HUES6 (cell line): ENCODE data around the gene MUL1.
A peak's percentile ranks its signal among the peaks of the same experiment; 100 is the strongest.

Experiments used
- H3K27ac ChIP-seq: 2 replicates; pipeline ENCODE4 v1.7.0; 2013; ENCODE audit warnings: low read depth, mild to moderate bottlenecking, low read length, inconsistent platforms
- H3K27me3 ChIP-seq: 2 replicates; pipeline ENCODE4 v1.6.1; 2013; ENCODE audit warnings: low read length; ENCODE audit not compliant: control insufficient read depth, insufficient read depth
- H3K36me3 ChIP-seq: 2 replicates; pipeline ENCODE4 v1.6.1; 2013; ENCODE audit warnings: low read length; ENCODE audit not compliant: control insufficient read depth, insufficient read depth
- H3K4me1 ChIP-seq: 2 replicates; pipeline ENCODE4 v1.6.1; 2013; ENCODE audit warnings: low read length; ENCODE audit not compliant: control insufficient read depth, insufficient read depth
- H3K4me3 ChIP-seq: 2 replicates; pipeline ENCODE4 v1.5.1; 2013; ENCODE audit warnings: low read depth, low read length
- H3K9ac ChIP-seq: one replicate; pipeline ENCODE4 v1.6.1; 2013; ENCODE audit warnings: mild to moderate bottlenecking, low read length
- H3K9me3 ChIP-seq: 2 replicates; pipeline ENCODE4 v1.6.1; 2013; ENCODE audit warnings: low read depth, low read length; ENCODE audit not compliant: control insufficient read depth, insufficient read depth

The MUL1 gene

GRCh38 chr1:20476265-20477038 lies 31.5 kb downstream of the MUL1 start:
- Histone ChIP-seq H3K27ac (no peak overlapping the region), H3K4me1 (peaks cover 29% of the 10 kb centered on the region), H3K27me3 (peaks cover 46% of the 10 kb centered on the region), H3K9ac (no peak overlapping the region), H3K4me3 (peak overlapping the region; percentile 38; the same call in 1 of the 2 replicates), H3K9me3 (no peaks in the 10 kb centered on the region), H3K36me3 (no peaks in the 10 kb centered on the region)

GRCh38 chr1:20474996-20475395 lies 33.0 kb downstream of the MUL1 start:
- no peaks in the 10 kb centered on the region for H3K9me3 ChIP-seq
- peaks cover 33% of the 10 kb centered on the region for H3K27me3 ChIP-seq
- peaks cover 24% of the 10 kb centered on the region for H3K4me1 ChIP-seq
- H3K27ac ChIP-seq = no peak overlapping the region
- no peak overlapping the region for H3K4me3 ChIP-seq
- H3K36me3 ChIP-seq = no peaks in the 10 kb centered on the region
- H3K9ac ChIP-seq = no peak overlapping the region

GRCh38 chr1:20474333-20474975 lies 33.5 kb downstream of the MUL1 start:
- Histone ChIP-seq H3K27me3 (peaks cover 29% of the 10 kb centered on the region), H3K27ac (no peak overlapping the region), H3K4me1 (peaks cover 24% of the 10 kb centered on the region)

GRCh38 chr1:20473894-20474293 lies 34.1 kb downstream of the MUL1 start:
- Histone ChIP-seq H3K4me1 (peaks cover 24% of the 10 kb centered on the region), H3K9me3 (no peaks in the 10 kb centered on the region), H3K27me3 (peaks cover 30% of the 10 kb centered on the region), H3K9ac (no peak overlapping the region), H3K4me3 (no peak overlapping the region), H3K27ac (no peak overlapping the region), H3K36me3 (no peaks in the 10 kb centered on the region)

More at GRCh38 chr1:20474333-20474975, 33.5 kb downstream of the MUL1 start:
- no peaks in the 10 kb centered on the region for H3K9me3 ChIP-seq
- no peaks in the 10 kb centered on the region for H3K36me3 ChIP-seq
- no peak overlapping the region for H3K4me3 ChIP-seq
- H3K9ac ChIP-seq = no peak overlapping the region

- H3K27ac ChIP-seq = no peak overlapping the region
- H3K9ac ChIP-seq = no peak overlapping the region
- H3K4me3 ChIP-seq = peak overlapping the region; percentile 49
- no peaks in the 10 kb centered on the region for H3K9me3 ChIP-seq
- H3K4me1 ChIP-seq = peaks cover 24% of the 10 kb centered on the region
- peaks cover 30% of the 10 kb centered on the region for H3K27me3 ChIP-seq
- no peaks in the 10 kb centered on the region for H3K36me3 ChIP-seq
Measured at GRCh38 chr1:20472860-20473711, 34.9 kb downstream of the MUL1 start.

- H3K9ac ChIP-seq = no peak overlapping the region
- no peaks in the 10 kb centered on the region for H3K36me3 ChIP-seq
- H3K27ac ChIP-seq = no peak overlapping the region
- no peaks in the 10 kb centered on the region for H3K9me3 ChIP-seq
- H3K4me1 ChIP-seq = peaks cover 21% of the 10 kb centered on the region
- peaks cover 34% of the 10 kb centered on the region for H3K27me3 ChIP-seq
- no peak overlapping the region for H3K4me3 ChIP-seq
Measured at GRCh38 chr1:20472121-20472520, 35.8 kb downstream of the MUL1 start.

- H3K27me3 ChIP-seq = peaks cover 46% of the 10 kb centered on the region
- H3K27ac ChIP-seq = no peak overlapping the region
- H3K36me3 ChIP-seq = no peaks in the 10 kb centered on the region
Measured at GRCh38 chr1:20470194-20470593, 37.8 kb downstream of the MUL1 start.

GRCh38 chr1:20469406-20470076 lies 38.4 kb downstream of the MUL1 start:
- peaks cover 52% of the 10 kb centered on the region for H3K27me3 ChIP-seq

More at GRCh38 chr1:20470194-20470593, 37.8 kb downstream of the MUL1 start:
- H3K9ac ChIP-seq = no peak overlapping the region
- H3K4me3 ChIP-seq = no peak overlapping the region
- H3K4me1 ChIP-seq = peaks cover 7% of the 10 kb centered on the region; the same call in 1 of the 2 replicates
- no peaks in the 10 kb centered on the region for H3K9me3 ChIP-seq

GRCh38 chr1:20466273-20466672 lies 41.7 kb downstream of the MUL1 start:
- Histone ChIP-seq H3K27me3 (peaks cover 66% of the 10 kb centered on the region), H3K4me3 (no peak overlapping the region), H3K36me3 (no peaks in the 10 kb centered on the region), H3K9ac (no peak overlapping the region), H3K4me1 (no peaks in the 10 kb centered on the region), H3K9me3 (peaks cover 11% of the 10 kb centered on the region), H3K27ac (no peak overlapping the region)

More at GRCh38 chr1:20469406-20470076, 38.4 kb downstream of the MUL1 start:
- Histone ChIP-seq H3K9ac (no peak overlapping the region), H3K4me3 (no peak overlapping the region), H3K9me3 (no peaks in the 10 kb centered on the region), H3K27ac (no peak overlapping the region), H3K36me3 (no peaks in the 10 kb centered on the region), H3K4me1 (peaks cover 3% of the 10 kb centered on the region; the same call in 1 of the 2 replicates)

GRCh38 chr1:20465187-20465586 lies 42.8 kb downstream of the MUL1 start:
- Histone ChIP-seq H3K4me3 (no peak overlapping the region), H3K36me3 (no peaks in the 10 kb centered on the region), H3K4me1 (no peaks in the 10 kb centered on the region), H3K27ac (no peak overlapping the region), H3K27me3 (peaks cover 66% of the 10 kb centered on the region), H3K9me3 (peaks cover 11% of the 10 kb centered on the region), H3K9ac (no peak overlapping the region)
